GM18861 (cell line): ENCODE results near the gene PKN2.

Experiments
- ATAC-seq: cut with Tn5 transposase; IDR thresholded peaks from one replicate; pipeline ENCODE4 v1.9.1; 2021; ENCODE audit not compliant: unreplicated experiment

Gene PKN2

DNA sequence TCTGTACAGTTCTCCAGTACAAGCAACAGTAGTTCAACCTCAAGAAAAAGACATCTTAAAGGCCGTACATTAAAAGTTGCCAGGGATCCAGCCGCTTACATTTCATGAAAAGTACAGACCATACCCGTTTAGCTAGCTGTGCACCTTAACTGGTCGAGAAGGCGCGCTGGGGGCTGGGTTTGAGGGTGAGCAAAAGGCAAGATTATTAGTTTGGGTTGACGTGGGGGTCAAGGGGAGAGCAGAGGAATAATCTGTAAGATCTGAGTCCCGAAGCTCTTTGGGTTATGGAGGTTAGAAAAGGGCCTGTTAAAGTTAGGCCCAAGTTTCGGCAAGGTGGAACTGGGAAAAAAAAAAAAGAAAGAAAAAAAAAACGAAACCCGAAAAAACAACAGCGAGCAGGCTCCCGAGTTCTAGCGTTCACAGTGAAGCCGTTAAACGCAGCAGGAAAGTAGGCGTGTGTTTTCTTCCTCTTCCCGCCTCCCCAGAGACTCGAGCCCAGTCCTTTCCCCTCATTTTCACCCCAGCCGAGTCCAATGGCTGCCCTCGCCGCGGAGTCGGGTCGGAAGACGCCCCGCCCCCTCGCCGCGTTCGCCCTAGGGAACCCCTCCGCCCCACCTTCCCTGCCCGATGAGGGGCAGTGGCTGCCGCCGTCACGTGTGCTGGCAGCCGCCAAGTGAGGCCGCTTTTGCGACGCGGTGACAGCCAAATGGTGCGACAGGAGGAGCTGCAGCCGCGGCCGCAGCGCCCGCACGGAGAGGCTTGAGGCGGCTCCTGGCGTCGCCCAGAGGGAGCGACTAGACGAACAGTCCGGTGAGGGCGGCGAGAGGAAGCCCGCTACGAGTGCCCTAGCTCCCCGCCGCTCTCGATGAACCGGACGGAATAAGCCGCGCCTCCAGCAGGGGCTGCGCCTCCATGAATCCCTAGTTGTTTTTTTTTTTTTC lies at the start of gene PKN2:
Gene PKN2, plus strand, starts transcription at position 733 of the 941 bp plus-strand sequence. CDS start 308 bp downstream, outside the sequence.
- ATAC-seq = peak; percentile 85

DNA sequence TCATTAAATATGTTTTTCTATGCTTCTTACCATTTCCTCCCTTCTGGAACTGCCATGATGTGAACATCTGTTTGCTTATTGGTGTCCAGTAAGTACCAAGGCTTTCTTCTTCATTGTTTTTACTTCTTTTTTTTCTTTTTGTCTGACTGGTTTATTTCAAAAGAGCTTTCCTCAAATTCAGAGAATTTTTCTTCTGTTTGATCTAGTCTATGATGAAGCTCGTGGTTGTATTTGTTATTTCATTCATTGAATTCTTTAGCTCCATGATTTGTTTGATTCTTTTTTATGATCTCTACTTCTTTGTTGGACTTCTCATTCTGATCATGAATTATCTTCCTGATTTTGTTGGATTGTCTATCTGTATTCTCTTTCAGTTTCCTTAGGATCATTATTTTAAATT lies 49.5 kb upstream of the PKN2 start:
- no peak for ATAC-seq

DNA sequence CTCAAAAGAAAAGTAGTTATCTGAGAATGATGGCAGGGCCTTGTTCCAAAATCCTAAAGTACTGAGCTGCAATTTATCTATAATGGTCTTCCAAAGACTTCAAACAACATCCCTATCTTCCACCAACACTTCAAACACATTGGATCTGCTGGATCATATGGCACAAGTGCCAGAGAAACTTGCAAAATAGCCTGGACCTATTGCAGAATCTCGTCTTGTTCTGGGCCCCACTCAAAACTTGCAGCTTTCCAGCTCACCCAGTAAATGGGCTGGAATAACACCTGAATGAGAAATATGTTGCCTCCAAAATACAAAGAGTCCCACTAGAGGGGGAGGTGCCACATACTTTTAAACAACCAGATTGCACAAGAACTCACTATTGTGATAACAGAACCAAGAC lies 44.0 kb upstream of the PKN2 start:
- ATAC-seq = no peak

DNA sequence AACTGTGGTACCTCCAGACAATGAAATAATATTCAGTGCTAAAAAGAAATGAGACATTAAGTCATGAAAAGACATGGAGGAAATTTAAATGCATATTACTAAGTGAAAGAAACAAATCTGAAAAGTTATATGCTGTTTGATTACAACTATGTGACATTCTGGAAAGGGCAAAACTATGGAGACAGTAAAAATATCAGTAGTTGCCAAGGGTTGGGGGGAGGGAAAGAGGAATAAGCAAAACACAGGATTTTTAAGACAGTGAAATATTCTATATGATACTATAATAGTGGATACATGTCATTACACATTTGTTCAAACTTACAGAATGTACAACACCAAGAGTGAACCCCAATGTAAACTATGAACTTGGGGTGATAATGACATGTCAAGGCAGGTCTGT lies 38.2 kb upstream of the PKN2 start:
- ATAC-seq = no peak

DNA sequence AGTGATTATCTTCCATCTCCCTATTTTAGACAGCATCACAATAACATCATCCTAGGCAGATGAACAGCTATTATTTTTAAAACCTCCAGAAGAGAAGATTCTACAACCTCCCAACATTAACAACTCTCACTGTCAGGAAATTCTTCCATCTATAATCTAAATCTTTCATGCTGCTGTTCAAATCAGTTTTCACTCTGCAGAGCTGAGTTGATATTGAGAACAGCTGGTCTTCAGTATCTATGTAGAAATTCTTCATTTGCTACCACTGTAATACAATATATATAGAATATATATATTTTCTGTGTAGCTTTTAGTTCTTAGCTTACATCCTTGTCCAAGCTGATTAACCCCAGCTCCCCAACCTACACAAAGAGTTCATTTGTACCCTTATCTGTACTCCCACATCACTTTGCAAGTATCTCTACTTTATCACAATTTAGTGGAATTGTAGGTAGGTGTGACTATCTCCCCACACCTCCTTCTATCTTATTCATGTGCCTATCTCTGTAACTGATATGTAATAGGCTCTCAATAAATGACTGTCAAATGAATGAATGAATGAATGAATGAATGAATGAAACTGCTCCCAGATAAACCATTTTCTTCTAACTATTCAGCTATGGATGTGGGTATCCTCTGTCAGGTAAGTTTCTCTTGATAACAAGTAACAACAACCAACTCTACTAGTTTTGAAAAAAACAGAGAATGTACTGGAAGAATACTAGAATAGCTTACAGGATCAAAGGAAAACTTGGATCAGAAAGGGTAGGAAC lies 37.4 kb upstream of the PKN2 start:
- no peak for ATAC-seq

DNA sequence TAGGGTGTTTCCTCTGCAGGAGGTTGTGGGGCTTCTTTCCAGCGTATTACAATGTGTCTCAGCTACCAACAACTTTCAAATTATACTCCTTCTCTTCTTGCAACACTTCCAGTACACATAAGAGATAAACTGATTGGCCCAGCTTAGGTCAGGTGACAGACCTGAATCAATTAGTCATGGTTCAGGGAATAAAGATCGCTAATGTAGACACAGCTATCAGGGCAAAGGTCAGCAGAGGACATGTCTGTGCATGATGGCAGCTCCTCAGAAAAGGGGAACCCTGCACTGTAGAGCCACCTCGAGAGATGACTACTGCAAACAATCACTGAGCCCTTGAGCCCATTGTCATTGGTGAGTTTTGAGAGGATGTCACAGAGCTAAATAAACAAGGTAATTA lies 36.8 kb upstream of the PKN2 start:
- ATAC-seq = peak; percentile 85

DNA sequence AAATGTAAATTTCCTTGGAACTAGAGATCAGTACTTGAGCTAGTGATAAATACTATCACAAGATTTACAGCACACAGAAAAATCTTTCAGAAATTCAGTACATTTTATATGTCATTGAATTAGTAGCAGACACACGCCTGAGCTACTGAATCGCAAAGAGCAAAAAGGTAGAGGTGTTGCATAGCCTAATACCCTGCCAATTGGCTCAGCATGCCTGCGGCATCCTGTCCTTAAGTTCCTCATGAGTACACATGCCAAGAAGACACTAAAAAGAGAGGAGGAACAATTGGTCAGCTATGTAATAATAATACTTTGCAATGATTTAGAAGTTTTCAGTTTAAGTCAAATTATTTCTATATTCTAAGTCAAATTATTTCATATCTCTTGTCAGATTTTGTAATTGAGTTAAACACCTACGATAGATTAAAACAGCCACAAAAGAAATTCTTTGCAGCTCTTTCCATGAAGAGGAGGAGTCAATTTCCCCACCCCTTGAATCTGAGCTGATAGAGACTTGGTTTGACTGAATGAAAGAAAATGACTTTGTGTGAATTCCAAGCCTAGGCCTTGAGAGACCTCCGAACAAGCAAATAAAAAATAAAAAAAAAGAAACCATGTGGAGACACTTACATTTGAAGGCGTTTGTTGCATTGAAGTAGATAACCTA lies 36.2 kb upstream of the PKN2 start:
- ATAC-seq = no peak

DNA sequence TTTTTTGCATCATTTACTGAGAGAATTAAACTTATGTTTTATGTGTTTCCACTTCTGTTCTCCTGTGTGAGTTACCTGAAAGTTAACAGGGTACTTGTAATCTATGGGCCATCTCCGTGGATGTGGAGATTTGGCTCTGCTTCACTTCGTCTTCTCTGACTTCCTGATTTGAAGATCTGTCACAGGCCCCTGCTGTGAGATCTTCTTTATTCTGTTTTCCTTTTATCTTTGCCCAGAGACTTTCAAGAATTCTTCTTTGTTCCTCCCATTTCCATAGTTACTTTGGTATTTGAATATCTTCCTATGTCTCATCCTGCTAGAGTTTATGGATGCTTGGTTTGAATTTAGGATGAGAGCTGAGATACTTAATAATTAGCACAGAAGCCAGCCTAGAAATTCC lies 35.4 kb upstream of the PKN2 start:
- no peak for ATAC-seq

DNA sequence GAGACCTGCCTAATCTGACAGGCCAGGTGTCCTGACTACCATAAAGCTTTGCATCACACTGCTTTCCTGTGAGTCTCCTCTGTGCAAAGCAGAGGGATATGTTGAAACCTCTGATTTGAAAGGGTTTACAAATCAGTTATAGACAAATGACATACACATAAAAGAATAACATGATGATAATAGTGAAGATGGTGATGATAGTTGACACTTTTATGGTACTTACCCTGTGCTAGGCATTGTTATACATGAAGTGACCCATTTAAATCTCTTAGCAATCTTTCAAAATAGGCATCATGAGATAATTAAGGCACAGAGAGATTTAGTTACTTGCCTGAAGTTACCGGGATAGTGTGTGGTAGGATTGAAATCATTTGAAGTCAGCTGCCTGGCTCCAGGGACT lies 34.1 kb upstream of the PKN2 start:
- ATAC-seq = no peak

DNA sequence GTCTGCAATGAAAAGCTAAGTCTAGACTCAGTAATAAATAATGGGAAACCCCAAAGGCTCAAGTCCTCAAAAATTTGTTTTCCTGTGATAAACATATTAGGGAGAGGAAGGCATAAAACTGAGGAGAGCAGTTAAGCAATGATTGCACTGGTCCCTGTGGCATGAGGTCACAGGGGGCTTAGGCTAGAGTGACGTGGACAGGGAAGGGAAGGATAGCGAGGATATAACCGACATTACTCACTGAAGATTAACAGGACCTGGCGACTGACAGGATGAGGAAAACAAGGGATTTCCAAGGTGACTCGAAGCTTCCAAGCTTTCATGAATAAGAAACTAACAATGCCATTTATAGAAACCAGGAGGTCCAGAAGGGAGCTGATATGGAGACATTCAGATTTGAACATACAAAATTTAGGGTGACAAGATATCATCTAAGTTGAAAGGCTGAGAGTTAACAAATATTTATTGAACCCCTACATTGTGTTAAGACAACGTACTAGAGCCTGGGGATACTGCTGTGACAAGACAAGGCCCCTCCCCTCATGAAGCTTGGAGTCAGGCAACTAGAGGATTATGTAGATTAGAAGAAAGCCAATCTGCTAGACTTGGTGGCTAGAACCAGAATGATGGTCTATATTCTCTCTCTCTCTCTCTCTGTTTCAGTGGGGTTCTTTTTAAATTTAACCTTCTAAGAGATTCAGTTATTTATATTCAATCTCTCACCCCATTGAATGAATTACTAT lies 33.2 kb upstream of the PKN2 start:
- ATAC-seq = no peak

DNA sequence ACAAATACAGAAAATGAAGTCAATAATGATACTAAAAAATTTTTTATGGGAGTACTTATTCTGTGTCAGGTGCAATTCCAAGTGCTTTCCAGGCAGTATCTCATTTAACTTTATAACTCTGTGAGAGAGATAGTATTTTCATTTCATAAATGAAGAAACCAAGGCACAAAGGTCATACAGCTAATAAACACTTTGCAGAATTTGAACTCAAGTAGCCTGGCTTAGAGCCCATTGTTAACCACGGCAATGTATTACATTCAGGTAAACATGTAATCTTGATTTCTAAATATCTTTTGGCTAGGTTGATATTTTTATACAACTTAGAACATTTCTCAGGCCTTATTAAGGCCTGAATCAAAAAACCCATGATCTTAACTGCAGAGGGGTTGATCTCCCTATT lies 28.9 kb upstream of the PKN2 start:
- ATAC-seq = no peak

DNA sequence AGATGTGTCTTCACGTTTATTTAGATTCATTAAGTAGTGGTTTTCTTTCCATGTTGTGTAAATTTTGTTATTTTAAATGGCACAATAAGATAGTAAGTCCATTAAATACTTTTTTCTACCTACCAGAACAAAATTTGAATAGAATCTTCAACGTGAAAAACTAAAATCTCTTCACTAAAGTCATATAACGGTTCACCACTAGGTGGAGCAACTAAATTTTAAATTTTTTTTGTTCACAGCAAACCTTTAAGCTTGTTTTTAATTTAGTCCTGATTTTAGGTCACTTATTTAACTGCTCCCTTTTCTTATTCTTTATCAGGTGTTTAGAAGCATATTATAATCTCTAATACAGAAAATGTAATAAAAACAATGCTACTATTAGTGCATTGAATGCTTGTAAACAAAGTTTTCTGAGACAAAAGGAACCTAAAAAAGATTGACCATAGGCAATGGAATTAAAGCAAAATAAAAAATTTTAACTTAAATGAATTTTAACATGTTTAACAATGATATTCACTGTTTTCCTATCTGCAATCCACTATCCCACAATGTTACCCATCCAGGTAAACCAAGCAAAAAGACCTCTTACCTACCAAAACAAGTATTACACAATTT lies 28.3 kb upstream of the PKN2 start:
- no peak for ATAC-seq

DNA sequence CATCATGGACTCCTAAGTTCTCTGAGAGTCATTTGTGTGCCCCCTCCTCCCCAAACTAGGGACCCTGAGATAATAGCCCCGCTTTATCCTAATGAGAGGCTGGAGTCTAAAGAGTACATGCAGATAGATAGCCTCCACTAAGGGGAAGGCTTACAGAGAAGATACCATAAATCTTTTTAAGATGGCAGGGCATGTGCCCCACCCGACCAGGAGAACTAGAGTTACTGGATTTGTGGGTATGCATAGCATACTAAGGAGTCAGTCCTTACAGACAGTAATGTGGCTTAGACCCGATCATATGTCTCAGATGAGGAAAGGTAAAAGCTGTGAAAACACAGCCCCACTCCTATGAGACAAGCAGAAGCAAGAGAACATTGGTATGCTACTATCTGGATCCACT lies 25.7 kb upstream of the PKN2 start:
- ATAC-seq = no peak

DNA sequence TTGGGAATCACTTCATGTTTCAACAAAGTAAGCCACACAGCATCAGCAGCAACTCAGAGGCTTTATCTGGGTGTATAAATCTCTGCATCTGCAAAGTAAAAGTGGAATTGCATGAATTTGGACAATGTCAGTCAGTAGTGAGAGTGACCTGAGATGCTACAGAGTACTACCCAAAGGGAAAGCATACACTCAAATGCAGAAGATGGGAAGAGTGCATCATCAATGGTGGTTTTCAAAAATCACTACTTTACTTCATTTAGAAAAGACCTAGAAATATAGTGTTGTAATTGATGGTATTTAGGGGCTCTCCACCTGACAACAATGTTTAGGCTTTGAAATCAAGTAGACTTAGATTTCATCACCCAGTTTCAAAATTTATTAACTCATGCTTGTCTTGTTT lies 24.5 kb upstream of the PKN2 start:
- ATAC-seq = no peak

DNA sequence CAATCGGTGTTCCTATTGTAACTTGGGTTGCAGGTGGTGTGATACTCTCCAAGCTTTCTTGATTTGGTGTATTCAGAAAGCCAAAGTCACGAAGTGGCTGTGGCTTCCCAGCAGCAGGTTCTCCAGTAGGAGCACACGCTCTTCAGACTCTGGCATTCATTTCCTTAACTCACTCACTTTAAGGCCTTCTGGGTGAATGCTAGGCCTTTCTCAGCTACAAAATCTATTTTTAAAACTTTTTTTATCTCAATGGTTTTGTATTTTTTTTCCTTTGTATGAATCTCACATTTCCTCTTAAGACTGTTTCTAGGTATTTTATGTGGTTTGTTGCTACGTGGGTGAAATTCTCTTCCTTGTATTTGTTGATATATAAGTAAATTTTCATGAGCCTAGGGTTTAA lies 22.9 kb upstream of the PKN2 start:
- no peak for ATAC-seq

DNA sequence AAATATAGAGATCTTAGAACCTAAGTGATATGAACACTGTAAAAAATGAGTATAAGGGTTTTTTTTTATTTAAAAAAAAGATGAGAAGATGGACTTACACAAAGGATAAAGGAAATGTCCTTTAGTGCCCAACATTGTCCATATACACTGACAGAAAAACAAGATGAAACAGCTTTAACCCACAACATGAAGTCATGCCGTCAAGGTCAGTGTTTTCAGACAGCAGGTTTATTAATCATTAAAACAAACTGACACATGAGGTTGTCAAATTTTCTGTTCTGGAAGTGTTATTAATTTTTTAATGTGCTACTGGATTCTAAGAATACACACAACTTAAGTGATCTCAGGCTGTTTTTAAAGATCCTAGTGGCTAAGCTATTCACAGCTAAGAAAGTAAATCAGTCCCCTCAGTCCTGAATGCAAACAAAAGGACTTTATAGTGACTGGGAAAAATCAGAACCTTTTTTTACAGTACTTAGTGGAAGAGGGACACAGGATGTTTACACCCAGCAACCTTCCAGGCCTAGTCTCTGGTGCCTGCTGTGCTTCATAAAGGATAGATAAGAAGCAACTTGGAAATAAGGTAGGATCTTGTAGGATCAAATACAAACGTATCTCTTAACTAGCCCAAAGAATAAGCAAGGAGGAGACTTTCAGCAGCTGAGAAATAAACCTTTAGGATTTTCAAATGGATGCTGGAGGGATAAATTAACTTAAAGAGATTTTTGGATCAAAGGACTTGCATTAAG lies 21.9 kb upstream of the PKN2 start:
- peak; percentile 73 for ATAC-seq

DNA sequence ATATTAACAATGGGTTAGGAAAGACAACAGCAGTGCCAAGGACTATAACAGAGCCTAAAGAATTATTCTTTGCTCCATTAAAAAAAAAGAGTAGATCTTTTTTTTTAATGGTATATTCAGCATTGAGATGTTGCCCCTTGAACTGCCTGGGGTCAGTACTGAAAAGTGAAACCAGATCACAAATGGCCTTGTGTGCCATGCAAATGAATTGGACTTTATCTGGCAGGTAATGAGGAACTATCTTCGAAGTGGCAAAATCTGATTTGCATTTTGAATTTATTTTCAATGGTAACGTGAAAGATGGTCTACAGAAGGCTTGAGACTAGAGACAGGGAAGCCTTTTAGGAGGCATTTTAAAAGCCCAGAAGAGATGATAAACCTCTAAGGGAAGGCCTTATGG lies 21.4 kb upstream of the PKN2 start:
- peak; percentile 26 for ATAC-seq

DNA sequence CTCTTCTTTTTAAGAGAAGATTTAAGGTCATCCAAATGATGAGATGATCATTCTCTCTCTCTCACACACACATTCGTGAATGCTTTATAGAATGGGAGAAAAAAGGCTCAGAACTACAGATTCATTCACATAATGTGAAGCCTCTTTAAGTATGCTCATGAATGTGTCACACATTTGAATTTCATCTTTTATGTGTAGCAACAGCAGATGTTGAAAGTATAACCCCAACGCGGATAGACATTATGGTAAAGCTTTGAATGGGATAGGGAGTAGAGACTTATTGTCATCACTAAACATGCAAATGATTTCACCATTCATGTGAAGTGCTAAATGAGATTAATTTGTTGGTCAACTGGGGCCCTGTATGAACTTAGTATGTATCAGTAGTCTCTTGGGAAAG lies 15.7 kb upstream of the PKN2 start:
- no peak for ATAC-seq

DNA sequence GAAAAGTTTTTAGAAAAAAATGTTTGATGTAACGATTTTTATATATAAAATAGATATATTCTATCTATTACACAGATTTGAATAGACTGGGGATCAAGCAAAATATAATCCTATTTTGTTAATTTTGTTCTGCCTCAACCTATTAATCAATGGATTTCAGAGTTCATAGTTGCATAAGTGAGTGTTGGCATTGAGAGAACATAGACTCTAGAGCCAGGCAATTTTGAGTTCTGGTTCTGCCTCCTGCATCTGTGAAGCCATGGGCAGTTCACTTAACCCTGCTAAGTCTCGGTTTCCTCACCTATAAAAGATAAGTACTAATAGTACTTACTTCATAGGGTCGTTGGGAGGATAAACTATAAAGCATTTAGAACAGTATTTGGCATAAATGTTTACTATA lies 13.6 kb upstream of the PKN2 start:
- no peak for ATAC-seq

DNA sequence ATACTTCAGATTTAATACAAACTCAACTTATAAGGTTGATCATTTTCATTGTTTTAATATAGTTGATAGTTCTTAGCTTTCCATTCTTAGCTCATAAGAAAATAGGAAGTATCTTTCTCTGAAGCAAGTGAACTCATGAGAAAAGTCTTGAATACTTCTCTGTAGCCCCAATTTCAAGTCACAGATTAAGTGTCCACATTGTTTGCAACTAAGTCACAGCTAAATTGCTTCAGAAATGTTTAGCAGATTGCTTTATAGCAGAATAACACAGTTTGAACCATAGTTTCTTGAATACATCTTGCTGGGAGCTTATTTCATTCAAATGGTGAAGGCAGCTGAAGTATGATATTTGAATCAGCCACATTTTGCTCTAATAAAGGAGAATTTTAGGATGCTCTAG lies 10.6 kb upstream of the PKN2 start:
- no peak for ATAC-seq
